Effector memory CD8-positive, alpha-beta T cell (primary cell): ENCODE data around the gene UNCX.
"Not testable (repeated sequence)": the region's sequence is repeated elsewhere in the genome, so short reads cannot be mapped to it uniquely, and the experiment has no call there.

ENCODE experiments used
- ATAC-seq: fragments of 150-1000 bp; cut with Tn5 transposase; replicated peaks from 2 replicates; pipeline ENCODE4 v1.10.0; 2021; ENCODE audit warnings: mild to moderate bottlenecking, moderate library complexity
- DNase-seq, 3 experiments: peaks; one replicate each; pipeline ENCODE4 v3.0.0; 2021
- H3K27ac Mint-ChIP-seq, 2 donors: one replicate each; pipeline ENCODE4 v1.8.0; 2022; ENCODE audit warnings: mild to moderate bottlenecking in 2 of 2, mixed read lengths in 2 of 2, moderate library complexity in 2 of 2
- H3K27me3 Mint-ChIP-seq, 2 donors: one replicate each; pipeline ENCODE4 v1.8.0; 2022; ENCODE audit warnings: mixed read lengths in 2 of 2
- H3K36me3 Mint-ChIP-seq: one replicate; pipeline ENCODE4 v1.8.0; 2022; ENCODE audit warnings: mild to moderate bottlenecking, moderate library complexity, mixed read lengths; ENCODE audit not compliant: insufficient read depth
- H3K4me1 Mint-ChIP-seq, 2 donors: one replicate each; pipeline ENCODE4 v1.8.0; 2022; ENCODE audit warnings: low read depth in 2 of 2, mixed read lengths in 2 of 2
- H3K4me3 Mint-ChIP-seq, 2 donors: one replicate each; pipeline ENCODE4 v1.8.0; 2022; ENCODE audit warnings: mild to moderate bottlenecking in 2 of 2, mixed read lengths in 2 of 2, moderate library complexity in 2 of 2
- H3K9me3 Mint-ChIP-seq, 2 donors: one replicate each; pipeline ENCODE4 v1.8.0; 2022; ENCODE audit warnings: mixed read lengths in 2 of 2

The UNCX gene

GRCh38 chr7:1279895-1280294 is 47.2 kb downstream of the UNCX start:
- H3K9me3 Mint-ChIP-seq, ATAC-seq, H3K4me3 Mint-ChIP-seq, H3K27ac Mint-ChIP-seq, H3K4me1 Mint-ChIP-seq, DNase-seq, H3K36me3 Mint-ChIP-seq: not testable (repeated sequence)
- H3K27me3 Mint-ChIP-seq = peaks cover 0 to 25% of the 10 kb centered on the region in 2 donors

- Mint-ChIP-seq H3K27ac (no peak overlapping the region), H3K4me1 (no peaks in the 10 kb centered on the region), H3K9me3 (no peaks in the 10 kb centered on the region), H3K27me3 (peaks cover 0 to 30% of the 10 kb centered on the region in 2 donors), H3K4me3 (no peak overlapping the region), H3K36me3 (no peaks in the 10 kb centered on the region)
- DNase-seq = no peak
- no peak for ATAC-seq
These were observed 48.4 kb downstream of the UNCX start for GRCh38 chr7:1281068-1281467.

- DNase-seq (no peak), ATAC-seq (no peak)
- Mint-ChIP-seq H3K36me3 (no peaks in the 10 kb centered on the region), H3K27me3 (peaks cover 0 to 35% of the 10 kb centered on the region in 2 donors), H3K9me3 (no peaks in the 10 kb centered on the region), H3K4me1 (no peaks in the 10 kb centered on the region), H3K27ac (no peak overlapping the region), H3K4me3 (no peak overlapping the region)
These were observed 50.0 kb downstream of the UNCX start for GRCh38 chr7:1282679-1283078.

- Mint-ChIP-seq H3K27me3 (peaks cover 0 to 39% of the 10 kb centered on the region in 2 donors), H3K27ac (no peak overlapping the region), H3K4me1 (no peaks in the 10 kb centered on the region), H3K36me3 (no peaks in the 10 kb centered on the region), H3K9me3 (no peaks in the 10 kb centered on the region), H3K4me3 (no peak overlapping the region)
- DNase-seq (no peak), ATAC-seq (no peak)
These were observed 50.7 kb downstream of the UNCX start for GRCh38 chr7:1283337-1283736.

- H3K9me3 Mint-ChIP-seq = no peaks in the 10 kb centered on the region
- H3K36me3 Mint-ChIP-seq = no peaks in the 10 kb centered on the region
- ATAC-seq = no peak
These were observed 51.5 kb downstream of the UNCX start for GRCh38 chr7:1283941-1284742.

GRCh38 chr7:1284743-1285458 is 52.2 kb downstream of the UNCX start:
- H3K36me3 Mint-ChIP-seq = no peaks in the 10 kb centered on the region
- ATAC-seq = no peak

More at GRCh38 chr7:1283941-1284742, 51.5 kb downstream of the UNCX start:
- H3K4me1 Mint-ChIP-seq = no peaks in the 10 kb centered on the region
- no peak overlapping the region for H3K4me3 Mint-ChIP-seq
- no peak overlapping the region for H3K27ac Mint-ChIP-seq
- DNase-seq = no peak
- peaks cover 0 to 33% of the 10 kb centered on the region in 2 donors for H3K27me3 Mint-ChIP-seq

GRCh38 chr7:1285556-1286301 is 53.1 kb downstream of the UNCX start:
- no peak for DNase-seq
- H3K4me1 Mint-ChIP-seq = peaks cover 0 to 3% of the 10 kb centered on the region in 2 donors
- H3K27ac Mint-ChIP-seq = no peak overlapping the region
- H3K36me3 Mint-ChIP-seq = no peaks in the 10 kb centered on the region
- H3K27me3 Mint-ChIP-seq = peaks cover 0 to 33% of the 10 kb centered on the region in 2 donors
- no peak for ATAC-seq
- no peak overlapping the region for H3K4me3 Mint-ChIP-seq
- H3K9me3 Mint-ChIP-seq = no peaks in the 10 kb centered on the region

More at GRCh38 chr7:1284743-1285458, 52.2 kb downstream of the UNCX start:
- Mint-ChIP-seq H3K27ac (no peak overlapping the region), H3K4me1 (no peaks in the 10 kb centered on the region), H3K27me3 (peaks cover 0 to 32% of the 10 kb centered on the region in 2 donors), H3K9me3 (no peaks in the 10 kb centered on the region), H3K4me3 (no peak overlapping the region)
- DNase-seq = no peak
